ENCODE data around the gene IGFN1. TPM values are rescaled to one million over a fixed set of nuclear protein-coding genes. Genes with fewer than 3 reads are reported as not detected.

Gene IGFN1
- total and polyA plus RNA-seq, 2 of the 8 experiments (the other 6 are each of a cell fraction or from before 2014, with no cell fraction given) = not detected

GRCh38 chr1:201142849-201143725, 47.5 kb upstream of the IGFN1 start (continued):
- TF ChIP-seq POLR2A (IDR thresholded peaks at IDR 0.05; ENCODE audit: control extremely low read depth in 1 of 2, low read depth in 2 of 2, low read length in 2 of 2) (no peak), KDM1A (IDR thresholded peaks at IDR 0.05; ENCODE audit: borderline replicate concordance, low read length) (no peak), JUN (IDR thresholded peaks at IDR 0.05; ENCODE audit: low read depth, low read length) (no peak), CREB1 (IDR thresholded peaks at IDR 0.05) (no peak), GTF2F1 (IDR thresholded peaks at IDR 0.05; ENCODE audit: borderline replicate concordance, low read depth, low read length) (no peak), CTCF (IDR thresholded peaks at IDR 0.05; ENCODE audit: control extremely low read depth in 1 of 3, insufficient read depth in 1 of 3, low read depth in 1 of 3, low read length in 3 of 3) (no peak), NANOG (IDR thresholded peaks at IDR 0.05; ENCODE audit: insufficient read depth, low read depth, low read length, poor library complexity, severe bottlenecking) (no peak), TEAD4 (IDR thresholded peaks at IDR 0.05; ENCODE audit: low read depth, low read length) (no peak)

Measured in H1 (cell line).